Loucy (cell line): Measurements from ENCODE around the gene LAMP1.

Source experiments
- EZH2phosphoT487 ChIP-seq: fragments of 200-600 bp; IDR thresholded peaks from 2 replicates; pipeline ENCODE4 v1.6.1; 2018; ENCODE audit warnings: antibody characterized with exemption, mild to moderate bottlenecking, moderate library complexity, borderline replicate concordance
- TF ChIP-seq, protein P1 (sequence below): fragments of 200-600 bp; sonication (generic); conservative IDR thresholded peaks from 2 replicates; pipeline ENCODE4 v1.5.1; 2014; ENCODE audit warnings: mild to moderate bottlenecking, antibody characterized with exemption, low read length

DNA sequence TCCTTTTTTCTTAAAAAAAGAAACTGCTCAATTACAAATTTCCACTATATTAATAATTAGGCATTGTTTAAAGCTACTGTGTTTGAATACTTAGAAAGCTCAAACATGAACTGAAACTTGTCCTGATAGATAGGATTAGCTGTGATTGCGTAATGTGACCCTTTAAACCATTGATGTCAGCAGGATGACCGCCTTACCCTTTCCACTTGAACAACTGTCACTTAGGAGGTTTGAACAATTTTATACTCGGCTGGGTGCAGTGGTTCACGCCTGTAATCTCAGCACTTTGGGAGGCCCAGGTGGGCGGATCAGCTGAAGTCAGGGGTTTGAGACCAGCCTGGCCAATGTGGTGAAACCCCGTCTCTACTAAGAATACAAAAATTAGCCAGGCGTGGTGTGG lies 2.9 kb downstream of the LAMP1 start:
- TF ChIP-seq EZH2phosphoT487, result no peak
- TF ChIP-seq, protein P1, sequence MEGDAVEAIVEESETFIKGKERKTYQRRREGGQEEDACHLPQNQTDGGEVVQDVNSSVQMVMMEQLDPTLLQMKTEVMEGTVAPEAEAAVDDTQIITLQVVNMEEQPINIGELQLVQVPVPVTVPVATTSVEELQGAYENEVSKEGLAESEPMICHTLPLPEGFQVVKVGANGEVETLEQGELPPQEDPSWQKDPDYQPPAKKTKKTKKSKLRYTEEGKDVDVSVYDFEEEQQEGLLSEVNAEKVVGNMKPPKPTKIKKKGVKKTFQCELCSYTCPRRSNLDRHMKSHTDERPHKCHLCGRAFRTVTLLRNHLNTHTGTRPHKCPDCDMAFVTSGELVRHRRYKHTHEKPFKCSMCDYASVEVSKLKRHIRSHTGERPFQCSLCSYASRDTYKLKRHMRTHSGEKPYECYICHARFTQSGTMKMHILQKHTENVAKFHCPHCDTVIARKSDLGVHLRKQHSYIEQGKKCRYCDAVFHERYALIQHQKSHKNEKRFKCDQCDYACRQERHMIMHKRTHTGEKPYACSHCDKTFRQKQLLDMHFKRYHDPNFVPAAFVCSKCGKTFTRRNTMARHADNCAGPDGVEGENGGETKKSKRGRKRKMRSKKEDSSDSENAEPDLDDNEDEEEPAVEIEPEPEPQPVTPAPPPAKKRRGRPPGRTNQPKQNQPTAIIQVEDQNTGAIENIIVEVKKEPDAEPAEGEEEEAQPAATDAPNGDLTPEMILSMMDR, result no peak
